A204.1 (cell line): ENCODE measurements around the gene ANKMY2.

Experiments
- FAIRE-seq: peaks from 2 replicates; lab custom pipeline; 2012; peaks lifted over from hg19 to GRCh38; lab: Jason Lieb, UNC

ANKMY2 gene

GRCh38 chr7:16657656-16658279 lies 12.2 kb upstream of the ANKMY2 start:
- no peak for FAIRE-seq

- FAIRE-seq = no peak
Measured at GRCh38 chr7:16656141-16656540, 10.6 kb upstream of the ANKMY2 start.

GRCh38 chr7:16655394-16655793 lies 9.8 kb upstream of the ANKMY2 start:
- no peak for FAIRE-seq

GRCh38 chr7:16652888-16653287 lies 7.3 kb upstream of the ANKMY2 start:
- no peak for FAIRE-seq

- no peak for FAIRE-seq
Measured at GRCh38 chr7:16652240-16652583, 6.7 kb upstream of the ANKMY2 start.

- no peak for FAIRE-seq
Measured at GRCh38 chr7:16651396-16652239, 6.1 kb upstream of the ANKMY2 start.

GRCh38 chr7:16650266-16650665 lies 4.7 kb upstream of the ANKMY2 start:
- FAIRE-seq = no peak

GRCh38 chr7:16649196-16649595 lies 3.6 kb upstream of the ANKMY2 start:
- FAIRE-seq = no peak

GRCh38 chr7:16648551-16648950 lies 3.0 kb upstream of the ANKMY2 start:
- no peak for FAIRE-seq

GRCh38 chr7:16647435-16647960 lies 1.9 kb upstream of the ANKMY2 start:
- no peak for FAIRE-seq

GRCh38 chr7:16646472-16647072 lies 1.0 kb upstream of the ANKMY2 start:
- FAIRE-seq = no peak

GRCh38 chr7:16644636-16645592 lies 640 bp downstream of the ANKMY2 start:
- no peak for FAIRE-seq

- FAIRE-seq = no peak
Measured at GRCh38 chr7:16644157-16644556, 1.4 kb downstream of the ANKMY2 start.

GRCh38 chr7:16638282-16639280 lies 7.0 kb downstream of the ANKMY2 start:
- FAIRE-seq = no peak

- FAIRE-seq = no peak
Measured at GRCh38 chr7:16637379-16637778, 8.2 kb downstream of the ANKMY2 start.

GRCh38 chr7:16636555-16637101 lies 8.9 kb downstream of the ANKMY2 start:
- FAIRE-seq = no peak

GRCh38 chr7:16634271-16634738 lies 11.2 kb downstream of the ANKMY2 start:
- no peak for FAIRE-seq

- no peak for FAIRE-seq
Measured at GRCh38 chr7:16630654-16631053, 14.9 kb downstream of the ANKMY2 start.

GRCh38 chr7:16627236-16627635 lies 18.3 kb downstream of the ANKMY2 start:
- FAIRE-seq = no peak

- FAIRE-seq = no peak
Measured at GRCh38 chr7:16626388-16626787, 19.2 kb downstream of the ANKMY2 start.
